ENCODE data around the gene MARCHF4. TPM values are rescaled to one million over a fixed set of nuclear protein-coding genes. Genes with fewer than 3 reads are reported as not detected.

The MARCHF4 gene
- polyA plus RNA-seq, 6 donors from 2014 or later, result not detected

DNA sequence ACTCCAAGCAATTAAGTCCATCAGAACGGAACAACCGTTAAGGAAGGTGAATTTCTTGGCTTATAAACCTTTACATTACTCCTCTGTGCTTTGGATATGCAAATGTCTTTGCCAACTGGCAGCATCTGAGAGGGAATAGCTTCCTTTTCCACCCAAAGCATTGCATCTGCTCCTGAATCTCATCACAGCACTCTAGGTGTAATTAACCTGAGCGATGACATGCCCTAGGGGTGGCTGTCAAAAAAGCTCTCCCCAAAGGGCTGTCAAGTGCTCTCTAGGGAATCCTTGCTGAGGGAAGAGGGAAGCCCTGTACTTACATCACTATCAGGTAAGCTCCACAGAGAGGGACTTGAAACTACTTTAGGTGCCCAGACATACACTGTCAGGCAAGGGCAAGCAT lies 34.5 kb upstream of the MARCHF4 start:
- H3K9me3 Mint-ChIP-seq, result no peaks in the 10 kb centered on the region
- no peak for DNase-seq
- no peak overlapping the region for H3K27ac Mint-ChIP-seq

DNA sequence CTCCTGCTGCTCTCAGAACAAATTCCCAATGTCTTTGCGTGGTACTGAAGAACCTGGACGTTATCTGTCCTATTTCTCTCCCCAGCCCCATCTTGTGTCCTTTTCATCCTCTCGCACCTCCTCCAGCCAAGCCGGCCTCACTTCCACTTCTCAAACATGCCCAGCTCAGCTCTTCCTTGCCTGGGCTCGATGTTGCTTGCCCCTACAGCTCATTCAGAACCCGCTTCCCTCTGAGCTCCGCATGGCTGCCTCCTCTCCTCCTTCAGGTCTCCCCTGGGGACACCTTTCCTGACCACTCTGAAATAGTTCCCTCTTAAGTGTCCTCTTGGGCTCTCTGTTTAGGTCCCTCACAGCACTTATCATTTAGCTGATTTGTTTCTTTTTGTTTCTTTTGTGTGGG lies 33.3 kb upstream of the MARCHF4 start:
- Mint-ChIP-seq H3K4me3 (peak overlapping the region in 2 of 8 donors; percentile 61 to 75), H3K36me3 (no peaks in the 10 kb centered on the region), H3K4me1 (no peaks in the 10 kb centered on the region), H3K27ac (peak overlapping the region in 1 of 6 donors; percentile 86), H3K9me3 (no peaks in the 10 kb centered on the region), H3K27me3 (peaks cover 13 to 33% (median 25%) of the 10 kb centered on the region in 3 donors)
- no peak for DNase-seq
- ATAC-seq (ENCODE audit: low read depth in 2 of 2), result no peak

More for the DNA sequence above, 34.5 kb upstream of the MARCHF4 start:
- H3K4me1 Mint-ChIP-seq, result peaks cover 0 to 4% (median 1%) of the 10 kb centered on the region in 3 donors
- peaks cover 13 to 33% (median 25%) of the 10 kb centered on the region in 3 donors for H3K27me3 Mint-ChIP-seq
- H3K36me3 Mint-ChIP-seq, result no peaks in the 10 kb centered on the region
- no peak overlapping the region for H3K4me3 Mint-ChIP-seq
- no peak for ATAC-seq (ENCODE audit: low read depth in 2 of 2)

DNA sequence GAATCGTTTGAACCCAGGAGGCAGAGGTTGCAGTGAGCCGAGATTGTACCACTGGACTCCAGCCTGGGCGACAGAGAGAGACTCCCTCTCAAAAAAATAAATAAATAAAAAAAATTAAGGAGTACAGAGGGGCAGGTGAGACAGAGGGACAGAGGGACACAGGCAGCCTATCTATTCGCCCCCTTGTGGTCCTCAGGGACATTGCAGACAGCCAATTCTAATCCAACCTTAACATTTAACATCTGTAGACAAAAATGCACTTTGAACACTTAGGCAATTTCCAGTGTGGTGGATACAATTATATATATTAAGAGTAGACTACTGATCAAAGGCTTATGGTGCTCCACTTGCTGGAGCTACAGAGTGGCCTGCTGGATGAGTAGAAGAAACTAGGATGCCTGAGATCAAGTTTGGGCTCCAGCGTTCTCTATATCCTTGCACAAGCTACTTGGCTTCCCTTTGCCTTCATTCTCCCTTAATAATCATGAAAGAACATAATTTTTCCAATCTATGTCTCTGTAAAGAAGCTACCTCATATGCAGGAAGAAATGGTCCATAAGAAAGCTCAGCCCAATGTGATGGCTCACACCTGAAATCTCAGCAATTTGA lies 31.8 kb upstream of the MARCHF4 start:
- DNase-seq, result peak; percentile 26

DNA sequence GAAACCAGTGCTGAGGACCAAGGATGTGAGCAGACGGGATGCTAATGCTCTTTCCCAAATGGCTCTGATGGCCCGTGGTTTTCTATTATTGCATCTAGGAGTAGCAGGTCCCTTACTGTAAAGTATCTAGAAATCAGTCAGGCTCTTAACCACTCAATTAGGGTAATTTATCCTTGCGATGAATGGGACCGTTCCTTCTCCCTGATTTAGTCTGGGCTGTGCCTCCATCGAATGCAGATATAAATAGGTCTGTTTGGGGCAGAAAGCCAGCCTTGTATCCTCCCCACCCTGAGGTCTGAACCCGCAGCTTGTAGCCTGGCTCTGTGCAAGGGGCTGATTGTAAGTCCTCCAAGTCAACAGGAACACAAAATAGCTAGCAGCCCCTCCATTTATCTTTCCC lies 30.5 kb upstream of the MARCHF4 start:
- peaks cover 7 to 23% (median 19%) of the 10 kb centered on the region in 3 donors for H3K27me3 Mint-ChIP-seq
- H3K9me3 Mint-ChIP-seq, result no peaks in the 10 kb centered on the region
- DNase-seq (no peak), ATAC-seq (ENCODE audit: low read depth in 2 of 2) (no peak)
- no peak overlapping the region for H3K27ac Mint-ChIP-seq
- H3K36me3 Mint-ChIP-seq, result no peaks in the 10 kb centered on the region
- H3K4me3 Mint-ChIP-seq, result no peak overlapping the region
- H3K4me1 Mint-ChIP-seq, result no peaks in the 10 kb centered on the region

More for the DNA sequence above, 31.8 kb upstream of the MARCHF4 start:
- no peak for ATAC-seq (ENCODE audit: low read depth in 2 of 2)
- no peaks in the 10 kb centered on the region for H3K36me3 Mint-ChIP-seq
- H3K9me3 Mint-ChIP-seq, result no peaks in the 10 kb centered on the region
- H3K27ac Mint-ChIP-seq, result no peak overlapping the region
- H3K4me1 Mint-ChIP-seq, result no peaks in the 10 kb centered on the region
- H3K27me3 Mint-ChIP-seq, result peaks cover 13 to 33% (median 25%) of the 10 kb centered on the region in 3 donors
- peak overlapping the region in 1 of 8 donors; percentile 58 for H3K4me3 Mint-ChIP-seq

DNA sequence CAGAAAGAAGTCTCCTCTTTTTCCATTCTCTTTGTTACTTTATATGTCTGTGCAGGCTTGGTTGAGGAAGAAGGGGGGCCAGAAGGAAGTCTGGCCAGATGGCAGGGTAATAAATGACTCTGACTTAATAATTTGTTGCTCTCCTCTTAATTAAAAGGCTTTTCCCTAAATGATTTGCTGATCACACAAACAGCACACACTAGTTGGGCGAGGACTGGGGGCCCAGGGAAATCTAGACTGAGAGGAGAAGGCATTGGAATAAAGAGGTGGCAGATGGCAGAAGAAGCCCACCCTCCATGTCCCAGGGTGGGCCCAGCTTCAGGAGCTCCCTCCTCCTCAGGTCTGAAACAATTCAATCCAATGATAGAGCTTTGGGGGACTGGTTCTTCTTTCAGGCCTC lies 27.3 kb upstream of the MARCHF4 start:
- Mint-ChIP-seq H3K36me3 (no peaks in the 10 kb centered on the region), H3K27ac (no peak overlapping the region), H3K27me3 (peaks cover 10 to 17% (median 14%) of the 10 kb centered on the region in 3 donors), H3K9me3 (no peaks in the 10 kb centered on the region), H3K4me1 (no peaks in the 10 kb centered on the region), H3K4me3 (peak overlapping the region in 1 of 8 donors; percentile 23)
- ATAC-seq (ENCODE audit: low read depth in 2 of 2) (no peak), DNase-seq (no peak)

DNA sequence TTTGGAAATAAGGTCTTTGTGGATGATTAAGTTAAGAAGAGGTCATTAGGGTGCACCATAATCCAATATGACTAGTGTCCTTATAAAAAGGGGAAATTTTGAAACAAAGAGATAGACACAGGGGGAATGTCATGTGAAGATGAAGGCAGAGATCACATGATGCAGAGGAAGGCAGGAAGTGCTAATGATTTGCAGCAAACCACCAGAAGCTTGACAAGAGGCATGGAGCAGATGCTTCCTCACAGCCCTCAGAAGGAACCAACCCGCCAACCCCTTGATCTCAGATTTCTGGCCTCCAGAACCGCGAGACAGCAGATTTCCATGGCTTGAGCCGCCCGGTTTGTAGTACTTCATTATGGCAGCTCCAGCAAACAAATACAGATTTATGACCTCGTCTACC lies 22.6 kb upstream of the MARCHF4 start:
- Mint-ChIP-seq H3K27ac (no peak overlapping the region), H3K4me3 (no peak overlapping the region), H3K27me3 (peaks cover 15 to 29% (median 22%) of the 10 kb centered on the region in 3 donors), H3K9me3 (no peaks in the 10 kb centered on the region), H3K36me3 (no peaks in the 10 kb centered on the region), H3K4me1 (no peaks in the 10 kb centered on the region)
- ATAC-seq (ENCODE audit: low read depth in 2 of 2) (no peak), DNase-seq (no peak)

DNA sequence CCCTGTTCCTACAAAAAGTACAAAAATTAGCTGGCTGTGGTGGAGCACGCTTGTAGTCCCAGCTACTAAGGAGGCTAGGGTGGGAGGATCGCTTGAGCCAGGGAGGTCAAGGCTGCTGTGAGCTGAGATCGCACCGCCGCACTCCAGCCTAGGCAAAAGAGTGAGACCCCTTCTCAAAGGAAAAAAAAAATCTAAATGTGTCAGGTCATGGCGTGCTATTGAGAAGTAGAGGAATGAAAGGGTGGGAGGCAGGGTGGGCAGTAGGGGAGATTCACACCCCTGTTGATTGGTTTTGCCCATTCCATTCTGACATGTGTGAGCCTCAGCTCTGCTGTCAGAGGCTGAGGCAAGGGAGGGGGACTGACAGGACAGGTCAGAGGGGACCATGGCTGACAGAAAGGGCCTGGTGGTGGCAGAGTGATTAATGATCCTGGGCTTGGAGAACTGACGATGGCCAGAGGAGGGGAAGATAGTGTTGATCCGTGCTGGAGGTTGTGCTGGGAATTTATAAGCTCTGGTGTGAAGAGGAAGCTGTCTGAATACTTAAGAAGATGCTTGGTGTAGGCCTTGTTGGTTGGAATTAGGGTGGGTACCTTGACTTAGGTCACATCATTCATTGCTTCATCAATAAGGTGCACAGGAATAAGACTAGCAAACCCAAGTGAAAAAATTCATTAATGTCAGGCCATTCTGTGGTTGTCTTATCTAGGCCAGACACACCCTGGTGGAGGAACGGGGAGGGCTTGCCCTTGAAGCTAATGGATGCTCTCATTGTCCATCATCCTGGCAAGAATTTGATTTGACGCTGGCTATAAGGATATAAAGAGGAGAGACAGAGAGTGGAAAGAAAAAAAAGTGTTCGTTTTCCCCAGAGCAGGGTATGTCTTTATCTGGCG lies 20.9 kb upstream of the MARCHF4 start:
- peaks cover 19 to 29% (median 28%) of the 10 kb centered on the region in 3 donors for H3K27me3 Mint-ChIP-seq
- ATAC-seq (ENCODE audit: low read depth in 2 of 2), result no peak
- no peaks in the 10 kb centered on the region for H3K36me3 Mint-ChIP-seq
- H3K27ac Mint-ChIP-seq, result no peak overlapping the region
- H3K9me3 Mint-ChIP-seq, result no peaks in the 10 kb centered on the region
- no peak overlapping the region for H3K4me3 Mint-ChIP-seq
- DNase-seq, result no peak
- H3K4me1 Mint-ChIP-seq, result peaks cover 4 to 13% (median 6%) of the 10 kb centered on the region in 3 donors

DNA sequence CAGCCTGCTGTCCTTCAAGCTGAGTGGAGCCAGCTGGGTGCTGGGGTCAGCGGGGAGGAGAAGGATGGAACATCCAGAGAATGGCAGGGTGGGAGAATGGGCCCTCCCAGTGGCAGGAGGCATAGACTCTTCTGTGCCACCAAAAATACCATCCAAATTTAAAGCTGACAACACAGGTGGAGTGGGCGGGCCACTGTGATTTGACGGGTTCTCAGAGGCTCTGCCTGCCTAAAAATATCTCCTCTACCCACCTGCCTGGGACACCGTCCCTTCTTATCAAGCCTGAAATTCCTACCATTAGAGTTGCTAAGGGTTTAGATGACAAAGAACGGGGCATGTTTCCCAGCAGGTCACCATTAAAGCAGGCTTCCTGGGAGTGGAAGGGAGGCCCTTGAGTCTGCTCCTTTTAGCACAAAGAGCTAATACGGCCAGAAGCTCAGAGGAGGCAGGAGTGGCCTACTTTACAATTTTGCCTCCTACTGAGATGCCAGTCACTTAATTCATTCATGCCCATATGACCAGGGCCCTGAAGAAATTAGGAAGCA lies 19.8 kb upstream of the MARCHF4 start:
- Mint-ChIP-seq H3K4me1 (peaks cover 4 to 14% (median 6%) of the 10 kb centered on the region in 3 donors), H3K27me3 (peaks cover 26 to 35% (median 29%) of the 10 kb centered on the region in 3 donors), H3K9me3 (peaks cover 0 to 7% (median 0%) of the 10 kb centered on the region in 7 donors), H3K4me3 (peak overlapping the region in 1 of 8 donors; percentile 1), H3K27ac (no peak overlapping the region), H3K36me3 (no peaks in the 10 kb centered on the region)
- DNase-seq (no peak), ATAC-seq (ENCODE audit: low read depth in 2 of 2) (no peak)

DNA sequence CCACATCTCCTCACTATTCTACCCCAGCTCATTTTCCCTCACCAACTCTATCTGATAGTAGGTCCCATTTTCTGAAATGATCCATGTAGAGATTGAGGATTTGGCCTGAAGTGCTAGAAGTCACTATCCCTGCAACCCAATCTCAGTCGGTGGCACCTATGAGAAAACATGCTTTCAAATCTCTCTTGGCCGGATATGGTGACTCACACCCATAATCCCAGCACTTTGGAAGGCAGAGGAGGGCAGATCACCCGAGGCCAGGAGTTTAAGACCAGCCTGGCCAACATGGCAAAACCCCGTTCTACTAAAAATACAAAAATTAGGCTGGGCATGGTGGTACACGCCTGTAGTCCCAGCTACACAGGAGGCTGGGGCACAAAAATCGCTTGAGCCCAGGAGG lies 19.1 kb upstream of the MARCHF4 start:
- ATAC-seq (ENCODE audit: low read depth in 2 of 2) (no peak), DNase-seq (no peak)
- Mint-ChIP-seq H3K9me3 (peaks cover 0 to 7% (median 0%) of the 10 kb centered on the region in 7 donors), H3K4me3 (no peak overlapping the region), H3K4me1 (peaks cover 4 to 14% (median 6%) of the 10 kb centered on the region in 3 donors), H3K27me3 (peaks cover 29 to 40% (median 30%) of the 10 kb centered on the region in 3 donors), H3K27ac (no peak overlapping the region), H3K36me3 (no peaks in the 10 kb centered on the region)

DNA sequence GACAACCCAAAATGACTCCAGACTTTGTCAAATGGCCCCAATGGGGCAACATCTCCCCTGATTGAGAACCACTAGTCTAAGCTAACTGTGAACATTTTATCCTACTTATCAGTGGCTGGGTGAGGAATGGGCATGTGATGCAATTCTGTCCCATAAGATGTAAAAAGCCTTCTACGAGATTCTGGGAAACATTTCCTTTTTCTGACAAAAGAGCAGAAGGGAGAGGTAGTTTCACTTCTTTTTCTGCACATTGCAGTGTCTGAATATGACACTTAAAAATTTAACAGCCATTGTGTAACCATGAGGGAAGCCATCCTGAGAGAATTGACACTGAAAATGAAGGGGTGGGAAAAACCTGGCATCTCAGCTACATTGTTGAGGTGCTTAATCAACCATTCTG lies 17.3 kb upstream of the MARCHF4 start:
- Mint-ChIP-seq H3K36me3 (no peaks in the 10 kb centered on the region), H3K4me1 (peaks cover 4 to 14% (median 6%) of the 10 kb centered on the region in 3 donors), H3K27me3 (peaks cover 24 to 40% (median 32%) of the 10 kb centered on the region in 3 donors), H3K9me3 (peaks cover 0 to 7% (median 0%) of the 10 kb centered on the region in 7 donors), H3K4me3 (no peak overlapping the region), H3K27ac (no peak overlapping the region)
- DNase-seq, result no peak
- ATAC-seq (ENCODE audit: low read depth in 2 of 2), result no peak

DNA sequence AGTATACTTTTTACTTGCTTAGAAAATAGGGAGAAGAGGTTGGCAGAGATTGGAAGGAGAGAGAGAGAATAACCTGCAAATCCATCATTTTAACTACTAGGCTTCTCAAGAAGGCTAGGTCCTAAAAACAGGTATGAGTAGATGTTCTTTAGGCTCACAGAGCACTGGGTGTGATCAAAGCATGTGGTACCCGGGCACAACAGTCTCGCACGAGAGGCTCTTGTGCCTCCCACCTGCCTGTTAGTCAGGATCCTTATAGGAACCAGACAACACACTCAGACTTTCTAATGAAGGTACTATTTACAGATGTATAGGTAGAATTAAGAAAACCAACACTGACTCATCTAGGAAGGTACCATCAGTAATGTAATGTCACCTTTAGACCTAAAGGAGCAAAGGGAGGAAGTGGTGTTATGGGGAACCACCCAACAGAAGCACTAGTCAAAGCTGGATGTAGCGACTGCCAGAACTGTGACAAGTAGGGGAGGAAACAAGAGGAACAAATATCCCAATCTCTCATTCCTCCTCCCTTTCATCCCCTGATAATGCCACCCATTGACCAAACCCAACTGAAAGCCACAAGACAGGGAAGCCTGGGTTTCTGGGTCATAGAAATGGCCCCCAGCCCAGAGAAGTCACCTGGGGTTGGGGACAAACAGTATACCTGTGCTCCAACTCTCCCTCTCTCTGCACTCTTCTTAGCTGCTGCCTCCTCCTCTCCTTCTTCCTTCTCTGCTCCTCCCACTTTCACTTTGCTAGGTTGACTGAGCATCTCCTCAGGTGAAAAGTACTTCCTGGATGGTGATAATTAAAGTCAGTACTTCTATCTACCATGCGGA lies 16.0 kb upstream of the MARCHF4 start:
- no peak for DNase-seq
- no peak overlapping the region for H3K27ac Mint-ChIP-seq

DNA sequence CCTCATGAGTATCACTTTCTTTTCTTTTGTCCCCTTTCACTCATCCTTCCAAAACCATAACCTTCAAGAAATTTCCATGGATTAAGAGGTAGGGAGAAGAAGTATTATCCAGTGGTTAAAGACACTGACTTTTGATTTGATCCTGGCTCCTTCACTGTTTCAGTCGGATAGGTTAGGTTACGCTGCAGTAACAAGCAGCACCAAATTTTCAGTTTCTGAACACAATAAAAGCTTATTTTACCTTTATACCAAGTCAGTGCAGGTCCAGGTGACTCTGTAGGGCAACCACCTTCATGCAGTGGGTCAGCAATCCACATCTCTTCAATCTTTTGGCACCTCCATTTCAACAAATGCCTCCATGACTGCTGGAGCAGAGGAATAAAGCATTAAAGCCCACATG lies 15.0 kb upstream of the MARCHF4 start:
- Mint-ChIP-seq H3K27ac (no peak overlapping the region), H3K4me1 (peaks cover 4 to 14% (median 6%) of the 10 kb centered on the region in 3 donors), H3K27me3 (peaks cover 12 to 33% (median 27%) of the 10 kb centered on the region in 3 donors), H3K36me3 (no peaks in the 10 kb centered on the region), H3K4me3 (no peak overlapping the region), H3K9me3 (peaks cover 0 to 7% (median 0%) of the 10 kb centered on the region in 7 donors)
- DNase-seq (no peak), ATAC-seq (ENCODE audit: low read depth in 2 of 2) (no peak)

More for the DNA sequence above, 16.0 kb upstream of the MARCHF4 start:
- Mint-ChIP-seq H3K27me3 (peaks cover 17 to 39% (median 28%) of the 10 kb centered on the region in 3 donors), H3K9me3 (peaks cover 0 to 7% (median 0%) of the 10 kb centered on the region in 7 donors), H3K4me3 (no peak overlapping the region), H3K36me3 (no peaks in the 10 kb centered on the region), H3K4me1 (peaks cover 4 to 14% (median 6%) of the 10 kb centered on the region in 3 donors)
- ATAC-seq (ENCODE audit: low read depth in 2 of 2), result no peak

DNA sequence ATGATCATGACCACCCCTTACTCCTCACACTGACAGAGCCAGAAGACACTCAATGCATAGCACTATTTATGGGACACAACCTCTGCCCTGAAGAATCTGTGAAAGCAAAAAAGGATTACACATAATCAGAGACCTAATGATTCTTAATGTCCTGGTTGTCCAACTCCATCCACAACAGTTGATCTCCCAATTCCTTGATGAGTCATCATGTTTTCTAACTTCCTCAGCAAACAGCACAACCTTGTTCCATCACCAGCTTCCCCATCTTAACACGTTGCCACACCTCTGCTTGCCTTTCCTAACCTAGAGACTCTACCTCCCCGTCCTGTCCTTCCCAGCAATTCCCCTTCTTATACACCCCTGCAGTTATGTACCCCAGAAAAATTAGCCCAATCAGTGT lies 13.2 kb upstream of the MARCHF4 start:
- DNase-seq (no peak), ATAC-seq (ENCODE audit: low read depth in 2 of 2) (no peak)
- Mint-ChIP-seq H3K9me3 (peaks cover 0 to 7% (median 0%) of the 10 kb centered on the region in 7 donors), H3K27me3 (peaks cover 12 to 33% (median 27%) of the 10 kb centered on the region in 3 donors), H3K4me1 (peaks cover 4 to 14% (median 6%) of the 10 kb centered on the region in 3 donors), H3K36me3 (no peaks in the 10 kb centered on the region), H3K27ac (no peak overlapping the region), H3K4me3 (no peak overlapping the region)

Measured in naive B cell (primary cell).